Calu3 (cell line): ENCODE results near the gene ALKBH6. TPM values are rescaled to one million over a fixed set of nuclear protein-coding genes. Genes with fewer than 3 reads are reported as not detected.

ENCODE experiments used
- BruUV-seq: library from RNA; stranded (reverse); fragments of 400-500 nt; replicated peaks from 2 replicates; lab custom pipeline; 2021; lab: Mats Ljungman, UMichigan
- CTCF ChIA-PET: fragments of 300-600 bp; sonication (Branson Sonifier 250); formaldehyde crosslinking; loops from one replicate; lab custom pipeline; 2022; ENCODE audit warnings: antibody characterized with exemption; lab: Charles Lee
- DNase-seq: peaks from one replicate; pipeline ENCODE4 v3.0.0; 2022
- H3K27ac Mint-ChIP-seq: one replicate; pipeline ENCODE4 v1.8.0; 2022; ENCODE audit warnings: mixed read lengths; ENCODE audit not compliant: unreplicated experiment
- H3K27me3 Mint-ChIP-seq: one replicate; pipeline ENCODE4 v1.8.0; 2022; ENCODE audit warnings: mixed read lengths; ENCODE audit not compliant: unreplicated experiment
- H3K36me3 Mint-ChIP-seq: one replicate; pipeline ENCODE4 v1.8.0; 2022; ENCODE audit warnings: mild to moderate bottlenecking, moderate library complexity, mixed read lengths; ENCODE audit not compliant: insufficient read depth, unreplicated experiment
- H3K4me1 Mint-ChIP-seq: one replicate; pipeline ENCODE4 v1.8.0; 2022; ENCODE audit warnings: mild to moderate bottlenecking, low read depth, mixed read lengths; ENCODE audit not compliant: unreplicated experiment
- H3K4me3 Mint-ChIP-seq: one replicate; pipeline ENCODE4 v1.8.0; 2022; ENCODE audit warnings: mild to moderate bottlenecking, low read depth, moderate library complexity, mixed read lengths; ENCODE audit not compliant: unreplicated experiment
- H3K9me3 Mint-ChIP-seq: one replicate; pipeline ENCODE4 v1.8.0; 2022; ENCODE audit warnings: low read depth, mixed read lengths; ENCODE audit not compliant: unreplicated experiment
- intact Hi-C: fragments of 100-400 bp; cut with micrococcal nuclease; formaldehyde crosslinking; loops from one replicate; pipeline ENCODE4 v1.10.0; 2022; ENCODE audit not compliant: unreplicated experiment
- total RNA-seq: library from RNA; stranded (reverse); gene quantifications from 2 replicates; pipeline ENCODE4 v1.2.3, GENCODE V29; 2022
- TF ChIP-seq, protein P1 (sequence below): fragments of 200-600 bp; IDR thresholded peaks from one replicate; pipeline ENCODE4 v1.8.0; 2022; ENCODE audit warnings: antibody characterized with exemption; ENCODE audit not compliant: unreplicated experiment

ALKBH6 gene
- total RNA-seq, 1 experiment from 2014 or later: 56.7 TPM

DNA sequence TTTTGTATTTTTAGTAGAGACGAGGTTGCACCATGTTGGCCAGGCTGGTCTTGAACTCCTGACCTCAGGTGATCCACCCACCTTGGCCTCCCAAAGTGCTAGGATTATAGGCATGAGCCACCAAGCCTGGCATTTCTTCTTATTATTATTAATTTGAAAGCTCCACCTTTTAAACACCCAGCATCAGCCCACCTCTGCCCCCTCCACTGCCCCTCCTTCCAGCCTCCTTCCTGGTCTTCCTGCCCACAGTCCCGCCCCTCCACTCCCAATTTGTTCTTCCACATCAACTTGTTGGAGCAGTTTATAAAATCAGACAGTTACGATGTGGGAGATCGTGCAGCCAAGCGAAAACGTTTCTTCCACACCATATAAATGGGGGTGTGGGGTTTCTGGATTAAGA, 26.5 kb upstream of the ALKBH6 start:
- intact Hi-C loops: no loop called here
- Mint-ChIP-seq H3K4me3 (no peak overlapping the region), H3K27ac (no peak overlapping the region), H3K9me3 (no peaks in the 10 kb centered on the region), H3K4me1 (no peaks in the 10 kb centered on the region), H3K36me3 (peaks cover 6% of the 10 kb centered on the region), H3K27me3 (no peaks in the 10 kb centered on the region)
- CTCF ChIA-PET: no interaction called here
- DNase-seq: no peak
- TF ChIP-seq, protein P1, sequence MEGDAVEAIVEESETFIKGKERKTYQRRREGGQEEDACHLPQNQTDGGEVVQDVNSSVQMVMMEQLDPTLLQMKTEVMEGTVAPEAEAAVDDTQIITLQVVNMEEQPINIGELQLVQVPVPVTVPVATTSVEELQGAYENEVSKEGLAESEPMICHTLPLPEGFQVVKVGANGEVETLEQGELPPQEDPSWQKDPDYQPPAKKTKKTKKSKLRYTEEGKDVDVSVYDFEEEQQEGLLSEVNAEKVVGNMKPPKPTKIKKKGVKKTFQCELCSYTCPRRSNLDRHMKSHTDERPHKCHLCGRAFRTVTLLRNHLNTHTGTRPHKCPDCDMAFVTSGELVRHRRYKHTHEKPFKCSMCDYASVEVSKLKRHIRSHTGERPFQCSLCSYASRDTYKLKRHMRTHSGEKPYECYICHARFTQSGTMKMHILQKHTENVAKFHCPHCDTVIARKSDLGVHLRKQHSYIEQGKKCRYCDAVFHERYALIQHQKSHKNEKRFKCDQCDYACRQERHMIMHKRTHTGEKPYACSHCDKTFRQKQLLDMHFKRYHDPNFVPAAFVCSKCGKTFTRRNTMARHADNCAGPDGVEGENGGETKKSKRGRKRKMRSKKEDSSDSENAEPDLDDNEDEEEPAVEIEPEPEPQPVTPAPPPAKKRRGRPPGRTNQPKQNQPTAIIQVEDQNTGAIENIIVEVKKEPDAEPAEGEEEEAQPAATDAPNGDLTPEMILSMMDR: no peak
- BruUV-seq: no TSS peak

GRCh38 chr19:36032251-36033104, 18.5 kb upstream of the ALKBH6 start, which contains the start of gene CLIP3:
Gene CLIP3 (minus strand): TSS chr19:36032873. CDS start chr19:36032357, 516 bp downstream.
- Mint-ChIP-seq H3K36me3 (peaks cover 13% of the 10 kb centered on the region), H3K4me1 (no peaks in the 10 kb centered on the region), H3K9me3 (no peaks in the 10 kb centered on the region), H3K4me3 (no peak within 1 kb of the TSS), H3K27me3 (no peaks in the 10 kb centered on the region), H3K27ac (no peak within 1 kb of the TSS)
- BruUV-seq: no TSS peak
- TF ChIP-seq, protein P1: no peak
- intact Hi-C loops: no loop called here
- DNase-seq: no peak
- CTCF ChIA-PET: no interaction called here

- Mint-ChIP-seq H3K9me3 (no peaks in the 10 kb centered on the region), H3K36me3 (peaks cover 13% of the 10 kb centered on the region), H3K4me3 (no peak overlapping the region), H3K27me3 (no peaks in the 10 kb centered on the region), H3K4me1 (no peaks in the 10 kb centered on the region), H3K27ac (no peak overlapping the region)
- BruUV-seq: no TSS peak
- TF ChIP-seq, protein P1: no peak
- no peak for DNase-seq
- CTCF ChIA-PET: no interaction called here
- intact Hi-C loops: no loop called here
Observed at GRCh38 chr19:36031308-36031707, 17.3 kb upstream of the ALKBH6 start.

- DNase-seq: no peak
- H3K4me1 Mint-ChIP-seq: no peaks in the 10 kb centered on the region
- intact Hi-C loops: no loop called here
- no peaks in the 10 kb centered on the region for H3K9me3 Mint-ChIP-seq
- peaks cover 13% of the 10 kb centered on the region for H3K36me3 Mint-ChIP-seq
- CTCF ChIA-PET: interaction anchor here (0.8 kb wide), 1 partner anchor 285 kb away, joined by 13 read pairs; the partner anchor contains the start of gene PSENEN
- H3K27ac Mint-ChIP-seq: no peak overlapping the region
- TF ChIP-seq, protein P1: no peak
- BruUV-seq: no TSS peak
- H3K27me3 Mint-ChIP-seq: no peaks in the 10 kb centered on the region
- no peak overlapping the region for H3K4me3 Mint-ChIP-seq
Observed at GRCh38 chr19:36030264-36031148, 16.5 kb upstream of the ALKBH6 start.
